Epidermal melanocyte (primary cell): ENCODE data around the gene VPS26C.

Experiments used
- DNase-seq: peaks from one replicate; pipeline ENCODE4 v3.0.0; 2011; ENCODE audit warnings: low spot score; ENCODE audit not compliant: insufficient read length

The VPS26C gene

DNA sequence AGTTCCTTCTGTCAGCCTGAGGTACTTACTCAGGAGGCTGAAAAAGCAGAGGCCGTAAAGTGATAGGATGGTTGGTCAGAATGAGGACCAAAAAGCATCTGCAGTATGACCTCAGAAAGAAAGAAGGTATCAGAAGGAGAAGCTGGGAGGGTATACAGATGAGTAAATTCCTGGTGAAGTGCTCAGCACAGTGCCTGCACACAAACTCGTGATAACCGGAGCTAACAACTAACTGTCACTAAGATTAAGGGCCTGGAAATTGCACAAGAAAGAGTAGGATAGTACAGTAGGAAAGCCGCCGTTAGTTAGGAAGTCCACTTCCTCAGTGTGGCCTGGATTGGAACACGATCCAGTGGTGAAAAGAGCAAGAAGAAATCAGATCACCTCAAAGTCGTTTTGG is 62.6 kb downstream of the VPS26C start:
- no peak for DNase-seq

DNA sequence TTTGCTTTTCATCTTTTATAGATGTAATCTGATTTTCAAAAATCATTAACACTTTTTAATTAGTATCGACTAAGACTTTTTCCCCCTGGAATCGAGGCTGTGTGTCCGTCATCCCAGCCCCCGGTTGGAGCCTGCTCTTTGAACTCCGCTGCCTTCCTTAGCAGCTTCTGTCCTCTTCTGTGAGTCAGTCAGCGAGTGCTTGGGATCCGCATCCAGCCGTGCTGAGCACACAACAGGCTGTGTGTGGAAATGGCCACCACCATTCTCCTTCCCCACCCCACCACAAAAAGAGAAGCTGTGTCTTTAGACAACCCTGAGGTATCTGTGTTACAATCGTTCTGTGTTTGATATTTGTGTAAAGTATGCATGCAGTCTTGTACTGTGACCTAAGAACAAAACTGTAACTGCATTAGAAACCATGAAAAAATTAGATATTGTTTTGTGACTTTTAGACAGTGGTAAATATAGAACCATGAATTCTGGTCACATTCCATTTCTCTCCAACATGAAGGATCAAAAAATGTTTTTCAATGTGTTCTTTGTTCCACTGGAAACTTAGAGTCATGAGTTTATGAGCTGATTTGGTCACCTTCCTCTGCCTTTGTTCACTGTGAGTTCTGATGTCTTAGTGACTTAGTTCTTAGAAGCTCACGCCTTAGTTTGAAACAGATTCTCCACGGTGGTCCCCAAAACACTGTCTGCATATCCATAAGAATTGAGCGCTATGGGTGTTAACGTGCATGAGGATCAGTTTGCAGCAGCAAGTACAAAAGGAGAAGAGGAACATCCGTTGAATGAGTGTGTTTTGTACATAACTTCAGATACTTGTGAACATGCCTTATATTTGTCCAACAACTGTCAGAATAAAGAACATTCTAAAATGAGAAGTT is 64.7 kb downstream of the VPS26C start:
- no peak for DNase-seq

DNA sequence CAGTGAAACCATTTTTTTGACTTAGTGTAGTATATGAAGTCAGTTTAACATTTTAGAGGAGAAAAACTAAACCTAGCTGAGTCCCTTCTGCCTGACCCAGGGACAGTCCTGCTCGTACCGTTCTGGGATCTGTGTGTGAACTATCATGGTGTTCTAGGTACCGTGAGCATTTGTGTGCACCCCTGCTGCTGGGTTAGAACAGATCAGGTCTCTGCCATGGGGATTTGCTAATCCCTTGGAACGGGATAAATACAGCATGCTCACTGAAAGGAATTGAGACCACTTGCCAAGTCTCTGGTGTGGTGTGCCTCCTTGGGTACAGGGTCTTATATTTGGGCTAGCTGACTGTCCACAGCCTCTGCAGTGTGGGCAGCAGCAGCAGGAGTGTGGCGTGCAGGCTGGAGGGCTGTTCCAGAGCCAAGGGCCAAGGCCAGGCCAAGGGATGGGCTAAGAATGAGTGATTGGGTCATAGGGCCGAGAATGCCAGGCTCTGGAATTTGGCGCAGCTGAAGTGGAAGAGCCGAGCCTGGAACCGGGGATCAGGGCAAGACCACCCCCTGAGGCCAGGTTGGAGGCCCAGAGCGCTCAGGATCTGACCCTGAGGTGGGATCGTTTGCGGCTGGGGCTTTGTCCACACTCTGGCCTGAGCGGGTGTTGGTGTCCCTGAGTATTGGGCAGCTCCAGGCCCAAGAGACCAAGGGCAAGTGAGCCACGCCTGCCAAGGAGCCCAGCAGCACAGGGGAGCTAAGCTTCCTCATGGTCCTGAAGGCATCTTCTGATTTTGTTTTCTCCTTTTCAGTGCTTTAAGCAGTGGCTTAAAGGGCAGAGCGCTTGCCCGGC is 66.3 kb downstream of the VPS26C start:
- no peak for DNase-seq

DNA sequence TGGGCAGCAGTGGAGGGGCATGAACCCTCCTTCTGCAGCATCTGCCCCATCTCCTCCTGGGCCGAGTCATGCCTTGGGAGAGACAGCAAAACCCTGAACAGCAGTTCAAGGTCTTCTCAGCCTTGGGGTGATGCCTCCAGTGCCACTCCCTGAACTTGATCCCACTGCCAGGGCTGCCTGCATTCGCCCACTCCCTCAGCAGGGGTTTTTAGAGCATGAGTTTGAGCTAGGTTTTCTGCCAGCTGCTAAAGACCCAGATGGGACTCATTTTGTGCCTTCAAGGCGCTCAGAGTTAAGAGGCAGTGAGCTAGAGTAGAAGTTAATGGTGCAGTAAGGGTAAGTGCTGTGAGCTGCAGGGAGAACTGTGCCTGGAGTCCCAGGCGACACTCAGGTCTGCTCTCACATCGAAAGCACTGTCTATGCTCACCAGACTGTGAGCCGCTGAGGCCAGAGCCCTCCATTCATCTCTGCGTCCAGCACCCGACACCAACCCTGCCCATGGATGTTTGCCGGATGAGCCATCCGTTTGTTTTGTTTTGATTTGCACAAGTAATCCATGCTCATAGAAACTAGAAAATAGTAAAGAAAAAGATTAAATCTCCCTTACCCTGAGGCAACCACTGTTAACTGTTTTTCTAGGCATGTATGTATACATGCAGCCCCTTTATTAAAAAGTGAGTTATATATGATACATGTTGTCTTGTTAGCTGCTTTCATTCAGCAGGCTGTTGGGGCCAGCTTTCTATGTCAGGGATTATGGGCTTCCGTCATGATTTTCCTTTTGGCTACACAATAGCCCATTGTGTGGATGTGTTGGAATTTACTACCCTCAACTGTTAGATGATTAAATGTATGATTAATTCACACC is 67.8 kb downstream of the VPS26C start:
- DNase-seq, result no peak

DNA sequence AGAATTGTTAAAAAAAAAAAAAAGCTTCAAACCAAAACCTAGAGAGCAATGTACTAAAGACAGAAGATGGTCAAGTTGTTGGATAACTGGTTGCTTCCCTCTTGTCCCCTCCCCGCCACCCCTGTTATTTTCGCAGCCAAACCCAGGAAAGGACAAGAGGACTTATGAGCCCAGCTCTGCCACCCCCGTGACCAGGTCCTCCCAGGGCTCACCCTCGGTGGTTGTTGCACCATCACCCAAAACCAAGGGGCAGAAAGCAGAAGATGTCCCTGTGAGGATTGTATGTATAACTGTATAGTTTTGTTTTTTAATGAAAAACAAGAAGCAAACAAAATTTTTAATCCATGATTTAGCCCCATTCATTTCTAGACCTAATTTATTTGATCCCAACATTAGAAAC is 69.4 kb downstream of the VPS26C start:
- DNase-seq, result no peak

GRCh38 chr21:37196847-37197246 is 70.3 kb downstream of the VPS26C start:
- DNase-seq, result no peak

DNA sequence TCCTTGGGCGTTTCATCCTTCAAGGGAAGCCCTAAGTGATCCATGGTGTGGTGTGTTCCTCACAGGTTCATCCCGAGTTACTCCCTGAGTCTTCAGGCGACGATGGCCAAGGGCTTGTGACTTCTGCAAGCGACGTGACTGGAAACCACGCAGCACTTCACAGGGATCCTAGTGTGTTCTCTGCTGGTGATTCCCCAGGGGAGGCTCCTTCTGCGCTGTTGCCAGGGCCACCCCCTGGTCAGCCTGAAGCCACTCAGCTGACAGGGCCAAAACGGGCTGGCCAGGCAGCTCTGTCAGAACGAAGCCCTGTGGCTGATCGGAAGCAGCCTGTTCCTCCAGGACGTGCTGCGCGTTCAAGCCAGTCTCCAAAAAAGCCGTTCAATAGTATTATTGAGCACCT is 71.5 kb downstream of the VPS26C start:
- DNase-seq, result no peak

DNA sequence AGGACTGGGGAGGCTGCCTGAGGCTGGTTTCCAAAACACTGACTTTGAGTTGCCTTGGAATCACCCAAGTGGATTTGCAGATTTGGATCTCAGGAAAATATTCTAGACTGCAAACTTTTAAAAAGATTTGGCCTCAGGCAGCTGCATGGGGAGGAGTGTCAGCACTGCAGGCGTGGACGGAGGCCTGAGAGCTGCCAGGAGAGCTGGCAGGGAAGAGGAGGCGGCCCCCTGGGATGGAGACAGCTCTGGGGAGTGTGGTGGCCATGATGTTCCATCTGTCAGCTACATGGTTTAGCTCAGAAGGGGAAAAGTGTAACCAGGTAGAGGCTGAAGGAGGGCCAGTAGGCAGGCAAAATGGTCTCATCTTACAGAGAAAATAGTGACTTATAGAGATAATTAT is 72.1 kb downstream of the VPS26C start:
- DNase-seq, result no peak

DNA sequence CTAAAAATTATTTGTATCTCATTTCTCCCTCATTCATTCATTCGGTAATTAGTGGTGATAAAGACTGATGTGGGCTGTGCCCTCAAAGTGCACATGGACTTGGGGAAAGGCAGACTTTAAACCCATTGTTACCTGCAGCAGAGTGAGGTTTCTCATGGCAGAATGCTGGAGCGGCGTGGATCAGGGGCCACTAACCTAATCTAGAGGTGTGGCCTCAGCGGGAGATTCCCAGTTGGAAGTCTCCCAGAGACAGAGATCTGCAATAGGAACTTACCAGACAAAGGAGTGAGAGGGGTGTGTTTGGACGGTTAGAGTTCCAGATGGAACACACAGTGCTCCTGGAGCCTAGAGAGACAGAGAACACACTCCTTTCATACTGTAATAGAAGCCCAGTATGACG is 73.5 kb downstream of the VPS26C start:
- no peak for DNase-seq

DNA sequence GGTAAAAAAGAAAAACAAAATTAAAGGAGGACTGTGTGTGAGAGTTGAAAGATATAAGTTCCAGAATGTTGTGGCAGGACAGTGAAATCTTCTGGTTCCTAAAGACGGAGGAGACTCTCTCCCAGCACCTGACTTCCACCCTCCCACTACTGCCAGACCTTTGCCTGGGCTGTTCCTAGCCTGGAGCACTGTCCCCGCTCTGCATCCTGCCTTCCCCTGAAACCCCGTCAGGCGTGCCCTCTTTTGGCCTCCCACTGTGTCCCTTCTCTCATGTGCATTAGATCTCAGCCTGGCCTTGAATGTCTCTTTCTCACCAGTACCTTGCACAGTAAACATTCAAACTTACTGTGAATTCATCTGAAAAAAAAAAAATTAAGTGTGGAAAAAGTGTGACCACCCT is 74.1 kb downstream of the VPS26C start:
- no peak for DNase-seq

- no peak for DNase-seq
Observed at GRCh38 chr21:37192019-37192418, 75.1 kb downstream of the VPS26C start.

- no peak for DNase-seq
Observed at GRCh38 chr21:37188825-37189224, 78.3 kb downstream of the VPS26C start.

GRCh38 chr21:37186983-37187382 is 80.2 kb downstream of the VPS26C start:
- no peak for DNase-seq

GRCh38 chr21:37184784-37185593 is 82.1 kb downstream of the VPS26C start:
- no peak for DNase-seq

GRCh38 chr21:37183749-37184148 is 83.4 kb downstream of the VPS26C start:
- no peak for DNase-seq

- no peak for DNase-seq
Observed at GRCh38 chr21:37182222-37182621, 84.9 kb downstream of the VPS26C start.

GRCh38 chr21:37181059-37181458 is 86.1 kb downstream of the VPS26C start:
- DNase-seq, result no peak

DNA sequence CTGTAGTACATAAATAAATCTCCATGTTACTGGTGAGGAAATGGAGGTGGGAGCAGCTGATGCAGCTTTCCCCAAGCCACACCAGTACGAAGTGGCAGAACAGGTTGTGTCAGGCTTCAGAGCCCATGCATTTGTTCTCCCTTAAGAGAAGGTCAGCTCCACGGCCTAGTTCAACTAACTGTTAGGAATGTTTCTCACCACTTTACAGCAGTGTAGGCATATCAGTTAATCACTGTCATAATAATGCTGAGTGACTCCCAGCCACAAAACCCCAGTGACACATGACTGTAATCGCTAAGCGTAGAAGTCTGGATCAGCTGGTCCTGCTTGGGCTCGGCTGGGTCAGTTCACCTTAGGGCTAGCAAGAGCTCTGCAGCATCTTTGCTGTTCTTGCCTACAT is 90.4 kb downstream of the VPS26C start:
- no peak for DNase-seq
